ENCODE measurements around the gene PMM1. TPM values are rescaled to one million over a fixed set of nuclear protein-coding genes. Genes with fewer than 3 reads are reported as not detected.

Gene PMM1
- total and polyA plus RNA-seq, 11 donors: 10.8 to 34.8 (median 22.9) TPM

DNA sequence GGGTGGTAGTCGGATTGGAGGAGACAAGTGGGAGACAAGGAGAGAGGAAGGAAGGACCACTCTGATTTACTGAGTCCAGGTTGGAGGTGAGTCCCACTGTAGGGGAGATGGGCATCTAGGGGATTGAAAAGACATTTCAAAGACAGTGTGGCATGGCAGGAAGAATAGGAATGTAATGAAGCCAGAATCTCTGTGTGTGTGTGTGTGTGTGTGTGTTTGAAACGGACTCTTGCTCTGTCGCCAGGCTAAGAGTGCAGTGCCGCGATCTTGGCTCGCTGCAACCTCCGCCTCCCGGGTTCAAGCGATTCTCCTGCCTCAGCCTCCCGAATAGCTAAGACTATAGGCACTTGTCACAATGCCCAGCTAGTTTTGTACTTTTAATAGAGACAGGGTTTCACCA, 33.1 kb downstream of the PMM1 start:
- Histone ChIP-seq H3K9me3 (no peaks in the 10 kb centered on the region), H3K27ac (peak overlapping the region in 7 of 12 donors; percentile 61 to 81 (median 74)), H3K4me1 (peaks cover 0 to 43% (median 17%) of the 10 kb centered on the region in 12 donors), H3K4me3 (no peak overlapping the region), H3K36me3 (no peaks in the 10 kb centered on the region), H3K27me3 (peaks cover 0 to 5% (median 0%) of the 10 kb centered on the region in 9 donors)
- ATAC-seq (no peak), DNase-seq (no peak)
- WGBS, 4 donors: 83 to 92% (median 89%) methylated on average over 10 of the region's 10 CpGs
- no peak for TF ChIP-seq POLR2A (IDR thresholded peaks at IDR 0.05)
- TF ChIP-seq, protein P1, sequence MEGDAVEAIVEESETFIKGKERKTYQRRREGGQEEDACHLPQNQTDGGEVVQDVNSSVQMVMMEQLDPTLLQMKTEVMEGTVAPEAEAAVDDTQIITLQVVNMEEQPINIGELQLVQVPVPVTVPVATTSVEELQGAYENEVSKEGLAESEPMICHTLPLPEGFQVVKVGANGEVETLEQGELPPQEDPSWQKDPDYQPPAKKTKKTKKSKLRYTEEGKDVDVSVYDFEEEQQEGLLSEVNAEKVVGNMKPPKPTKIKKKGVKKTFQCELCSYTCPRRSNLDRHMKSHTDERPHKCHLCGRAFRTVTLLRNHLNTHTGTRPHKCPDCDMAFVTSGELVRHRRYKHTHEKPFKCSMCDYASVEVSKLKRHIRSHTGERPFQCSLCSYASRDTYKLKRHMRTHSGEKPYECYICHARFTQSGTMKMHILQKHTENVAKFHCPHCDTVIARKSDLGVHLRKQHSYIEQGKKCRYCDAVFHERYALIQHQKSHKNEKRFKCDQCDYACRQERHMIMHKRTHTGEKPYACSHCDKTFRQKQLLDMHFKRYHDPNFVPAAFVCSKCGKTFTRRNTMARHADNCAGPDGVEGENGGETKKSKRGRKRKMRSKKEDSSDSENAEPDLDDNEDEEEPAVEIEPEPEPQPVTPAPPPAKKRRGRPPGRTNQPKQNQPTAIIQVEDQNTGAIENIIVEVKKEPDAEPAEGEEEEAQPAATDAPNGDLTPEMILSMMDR (IDR thresholded peaks at IDR 0.05): no peak
- intact Hi-C loops (cut with DNase I): loop anchor here in 1 of 10 donors (10.0 kb wide), 1 partner anchor 48 kb away; no protein-coding TSS in a partner anchor

DNA sequence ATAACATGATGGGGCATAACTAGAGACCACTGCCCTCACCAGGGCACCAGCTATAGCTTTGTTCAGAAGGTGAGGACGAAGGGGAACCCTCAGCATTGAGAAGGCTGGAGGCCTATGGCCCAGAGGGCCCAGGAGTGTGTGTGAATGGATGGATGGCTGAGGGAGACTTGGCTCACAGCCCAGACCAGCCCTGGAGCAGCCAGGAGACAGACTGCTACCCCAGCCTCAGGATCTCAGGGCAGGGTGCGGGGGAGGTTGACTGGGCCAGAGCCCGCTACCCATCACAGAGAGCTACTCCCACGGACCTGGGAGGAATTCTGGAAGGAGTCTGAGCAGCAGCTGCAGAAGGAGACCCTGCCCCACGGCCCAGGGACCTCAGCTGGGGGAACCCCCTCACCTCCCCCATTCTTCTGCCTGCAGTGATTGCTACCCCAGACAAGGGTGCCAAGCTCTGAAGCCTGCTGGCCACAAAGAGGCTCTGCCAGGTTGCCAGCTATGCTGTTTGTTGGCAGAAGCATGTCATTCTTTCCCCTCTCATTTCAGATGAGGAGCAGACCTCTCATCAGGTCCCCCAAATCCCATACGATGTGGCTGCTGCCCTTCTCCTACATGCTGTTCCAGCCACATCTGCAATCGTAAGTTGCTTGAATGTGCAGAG, 34.2 kb downstream of the PMM1 start:
- Histone ChIP-seq H3K27me3 (no peaks in the 10 kb centered on the region), H3K9me3 (no peaks in the 10 kb centered on the region), H3K4me1 (peaks cover 0 to 41% (median 16%) of the 10 kb centered on the region in 12 donors), H3K36me3 (no peaks in the 10 kb centered on the region), H3K4me3 (no peak overlapping the region), H3K27ac (peak overlapping the region in 1 of 12 donors; percentile 22)
- ATAC-seq: peak in 2 of 4 donors; percentile 17 to 25
- intact Hi-C loops (cut with DNase I): loop anchor here in 1 of 10 donors (10.0 kb wide), 1 partner anchor 49 kb away; no protein-coding TSS in a partner anchor
- TF ChIP-seq, protein P1 (IDR thresholded peaks at IDR 0.05): no peak
- TF ChIP-seq POLR2A (IDR thresholded peaks at IDR 0.05): no peak
- no peak for DNase-seq
- 44 to 72% (median 70%) methylated on average over 5 to 7 of the region's 7 CpGs for WGBS, 4 donors

DNA sequence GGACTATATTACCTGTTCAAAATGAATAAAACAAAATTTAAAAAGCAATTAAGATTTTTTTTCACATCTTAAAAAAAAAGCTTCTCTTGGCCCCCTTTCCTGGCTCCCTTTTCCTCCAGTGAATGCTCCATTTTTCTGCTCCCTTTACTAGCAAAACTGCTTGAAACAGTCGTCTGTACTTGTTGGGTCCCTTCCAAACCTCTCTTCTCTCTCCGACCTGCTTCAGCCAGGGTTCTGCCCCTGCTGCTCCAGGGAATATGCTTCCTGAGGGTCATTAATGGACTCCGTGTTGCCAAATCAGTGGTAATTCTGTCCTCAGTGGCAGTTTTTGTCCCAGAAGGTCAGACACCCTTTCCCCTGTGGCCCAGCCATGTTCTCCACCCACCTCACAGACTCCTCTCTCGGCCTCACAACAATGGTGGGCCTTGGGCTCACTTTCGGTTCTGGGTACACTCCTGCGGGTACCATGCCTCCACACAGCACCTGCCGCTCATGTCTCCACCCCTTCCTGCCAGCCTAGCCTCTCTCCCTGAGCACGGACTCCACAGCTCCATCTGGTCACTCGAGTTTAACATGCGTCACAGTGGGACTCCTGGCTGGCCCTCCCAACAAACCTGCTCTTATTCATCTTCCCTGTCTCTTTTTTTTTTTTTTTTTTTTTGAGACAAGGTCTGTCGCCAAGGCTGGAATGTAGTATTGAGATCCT, 37.6 kb downstream of the PMM1 start:
- no peak for ATAC-seq
- H3K4me1 ChIP-seq: peaks cover 0 to 17% (median 2%) of the 10 kb centered on the region in 12 donors
- H3K36me3 ChIP-seq: no peaks in the 10 kb centered on the region
- H3K9me3 ChIP-seq: no peaks in the 10 kb centered on the region
- DNase-seq: no peak
- H3K4me3 ChIP-seq: no peak overlapping the region
- intact Hi-C loops (cut with DNase I): loop anchor here in 2 of 10 donors (5.0 to 10.0 kb wide), 2 partner anchors 35 to 53 kb away; partner anchors contain the start of gene PMM1 (in 1 of the 2)
- 67 to 81% (median 72%) methylated on average over 11 of the region's 11 CpGs for WGBS, 4 donors
- TF ChIP-seq POLR2A (IDR thresholded peaks at IDR 0.05): no peak
- TF ChIP-seq, protein P1 (IDR thresholded peaks at IDR 0.05): no peak
- no peaks in the 10 kb centered on the region for H3K27me3 ChIP-seq
- H3K27ac ChIP-seq: no peak overlapping the region

DNA sequence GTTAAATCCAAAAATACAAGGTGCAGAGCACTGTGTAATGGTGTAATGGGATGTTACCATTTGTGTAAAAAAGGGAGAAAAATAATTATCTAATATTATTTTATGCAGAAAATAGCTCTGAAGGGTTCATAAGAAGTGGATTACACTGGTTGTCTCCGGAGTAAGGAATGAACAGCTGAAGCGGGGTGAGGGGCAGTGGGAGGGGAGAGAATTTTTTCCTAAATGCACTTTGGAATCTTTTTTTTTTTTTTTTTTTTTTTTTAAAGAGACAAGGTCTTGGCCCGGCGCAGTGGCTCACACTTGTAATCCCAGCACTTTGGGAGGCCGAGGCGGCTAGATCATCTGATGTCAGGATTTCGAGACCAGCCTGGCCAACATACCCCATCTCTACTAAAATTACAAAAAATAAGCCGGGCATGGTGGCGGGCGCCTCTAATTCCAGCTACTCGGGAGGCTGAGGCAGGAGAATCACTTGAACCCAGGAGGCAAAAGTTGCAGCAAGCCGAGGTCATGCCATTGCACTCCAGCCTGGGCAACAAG, 38.6 kb downstream of the PMM1 start:
- Histone ChIP-seq H3K4me1 (peaks cover 0 to 12% (median 0%) of the 10 kb centered on the region in 12 donors), H3K27me3 (no peaks in the 10 kb centered on the region), H3K4me3 (no peak overlapping the region), H3K27ac (no peak overlapping the region), H3K9me3 (no peaks in the 10 kb centered on the region), H3K36me3 (no peaks in the 10 kb centered on the region)
- WGBS, 4 donors: 85 to 90% (median 87%) methylated on average over 12 of the region's 12 CpGs
- DNase-seq: no peak
- ATAC-seq: no peak
- TF ChIP-seq, protein P1 (IDR thresholded peaks at IDR 0.05): no peak
- TF ChIP-seq POLR2A (IDR thresholded peaks at IDR 0.05): no peak
- intact Hi-C loops (cut with DNase I): loop anchor here in 2 of 10 donors (5.0 to 10.0 kb wide), 2 partner anchors 36 to 54 kb away; partner anchors contain the start of gene PMM1 (in 1 of the 2)
